ENCODE results near the gene ABCC12. TPM values are rescaled to one million over a fixed set of nuclear protein-coding genes. Genes with fewer than 3 reads are reported as not detected.

ABCC12 gene
- polyA plus RNA-seq, 1 donor (not counting 4 experiments of a cell fraction or from before 2014, with no cell fraction given), result not detected

DNA sequence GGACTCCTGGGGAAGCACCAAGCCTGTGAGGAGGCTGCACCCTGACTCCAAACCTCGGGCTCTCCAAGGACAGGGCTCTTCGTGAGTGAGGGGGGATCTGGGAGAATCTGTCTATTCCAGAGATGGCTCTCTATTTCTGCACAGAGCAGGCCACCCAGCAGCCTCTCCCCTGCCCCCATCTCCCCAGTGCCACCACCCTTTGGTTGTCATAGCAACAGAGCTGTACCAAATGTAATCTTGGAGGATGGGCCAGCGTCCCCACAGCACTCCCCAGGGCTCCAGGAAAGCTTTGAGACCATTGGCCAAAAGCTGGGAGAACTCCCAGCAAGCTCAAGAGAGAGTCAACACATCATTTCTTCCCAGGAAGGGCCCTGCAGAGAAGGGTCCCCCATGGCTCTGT is 49.3 kb downstream of the ABCC12 start:
- dilution Hi-C loops (cut with MboI; ENCODE audit: extremely low pct_ligation_motif_present, low sequenced_read_pairs), result no loop called here
- Histone ChIP-seq H3K9me3 (ENCODE audit: control insufficient read depth, low read depth, low read length) (no peaks in the 10 kb centered on the region), H4K20me1 (ENCODE audit: control insufficient read depth, extremely low read depth, insufficient read depth, low read length) (no peaks in the 10 kb centered on the region), H3K36me3 (ENCODE audit: control insufficient read depth in 2 of 2, extremely low read depth in 1 of 2, insufficient read depth in 2 of 2, low read length in 2 of 2) (no peaks in the 10 kb centered on the region), H3K4me3 (ENCODE audit: control insufficient read depth in 2 of 3, extremely low read depth in 1 of 3, insufficient read depth in 2 of 3, low read depth in 1 of 3, low read length in 3 of 3) (no peak overlapping the region), H3K27me3 (ENCODE audit: control insufficient read depth, extremely low read depth, insufficient read depth, low read length) (peaks cover 29% of the 10 kb centered on the region), H3K27ac (ENCODE audit: control insufficient read depth, insufficient read depth, low read length) (no peak overlapping the region), H3K9ac (ENCODE audit: control insufficient read depth, extremely low read depth, insufficient read depth, low read length) (no peak overlapping the region), H3K9me1 (ENCODE audit: control insufficient read depth, extremely low read depth, insufficient read depth, low read length) (no peaks in the 10 kb centered on the region), H3K4me2 (ENCODE audit: control insufficient read depth, extremely low read depth, insufficient read depth, low read depth, low read length) (no peak overlapping the region), H3K4me1 (ENCODE audit: control insufficient read depth, extremely low read depth, insufficient read depth, low read length) (peaks cover under 1% of the 10 kb centered on the region), H3K79me2 (ENCODE audit: control insufficient read depth, insufficient read depth, low read length) (no peaks in the 10 kb centered on the region), H2AFZ (ENCODE audit: control insufficient read depth, low read length) (no peak overlapping the region)
- FAIRE-seq (no peak), DNase-seq (ENCODE audit: low read depth, low spot score) (no peak)
- TF ChIP-seq EZH2 (IDR thresholded peaks at IDR 0.05; ENCODE audit: low read length), result no peak
- TF ChIP-seq, protein P1, sequence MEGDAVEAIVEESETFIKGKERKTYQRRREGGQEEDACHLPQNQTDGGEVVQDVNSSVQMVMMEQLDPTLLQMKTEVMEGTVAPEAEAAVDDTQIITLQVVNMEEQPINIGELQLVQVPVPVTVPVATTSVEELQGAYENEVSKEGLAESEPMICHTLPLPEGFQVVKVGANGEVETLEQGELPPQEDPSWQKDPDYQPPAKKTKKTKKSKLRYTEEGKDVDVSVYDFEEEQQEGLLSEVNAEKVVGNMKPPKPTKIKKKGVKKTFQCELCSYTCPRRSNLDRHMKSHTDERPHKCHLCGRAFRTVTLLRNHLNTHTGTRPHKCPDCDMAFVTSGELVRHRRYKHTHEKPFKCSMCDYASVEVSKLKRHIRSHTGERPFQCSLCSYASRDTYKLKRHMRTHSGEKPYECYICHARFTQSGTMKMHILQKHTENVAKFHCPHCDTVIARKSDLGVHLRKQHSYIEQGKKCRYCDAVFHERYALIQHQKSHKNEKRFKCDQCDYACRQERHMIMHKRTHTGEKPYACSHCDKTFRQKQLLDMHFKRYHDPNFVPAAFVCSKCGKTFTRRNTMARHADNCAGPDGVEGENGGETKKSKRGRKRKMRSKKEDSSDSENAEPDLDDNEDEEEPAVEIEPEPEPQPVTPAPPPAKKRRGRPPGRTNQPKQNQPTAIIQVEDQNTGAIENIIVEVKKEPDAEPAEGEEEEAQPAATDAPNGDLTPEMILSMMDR (optimal IDR thresholded peaks at IDR 0.05 in 1 of 3, IDR thresholded peaks at IDR 0.05 in 1 of 3, conservative IDR thresholded peaks at IDR 0.05 in 1 of 3; ENCODE audit: extremely low read depth in 1 of 3, insufficient read depth in 2 of 3, low read length in 3 of 3), result no peak

Other genes starting within 250 kb of the ABCC12 start
- 34.6 to 50.6 TPM (median 49.4 TPM) in 3 replicates for gene LONP2, start 88.3 kb upstream of the ABCC12 start, polyA plus RNA-seq
- 0.18 to 0.68 TPM (median 0.33 TPM) in 3 replicates for gene ABCC11, start 91.5 kb upstream of the ABCC12 start, polyA plus RNA-seq
- gene SIAH1, start 229.4 kb upstream of the ABCC12 start, polyA plus RNA-seq, result 14.4 to 19.0 TPM (median 15.4 TPM) in 3 replicates